H9 (cell line): Measurements from ENCODE around the gene FAM81A. TPM values are rescaled to one million over a fixed set of nuclear protein-coding genes. Genes with fewer than 3 reads are reported as not detected.

Experiments
- DNase-seq: peaks from one replicate; pipeline ENCODE4 v3.0.0-alpha.2; 2017
- H2AFZ ChIP-seq: one replicate; pipeline ENCODE4 v1.6.1; 2013; ENCODE audit warnings: mild to moderate bottlenecking, low read length, control low read depth, moderate library complexity
- H2AK5ac ChIP-seq: 2 replicates; pipeline ENCODE4 v1.6.1; 2013; ENCODE audit warnings: low read length, control low read depth, mixed read lengths; ENCODE audit not compliant: insufficient read length
- H2BK120ac ChIP-seq: one replicate; pipeline ENCODE4 v1.6.1; 2013; ENCODE audit warnings: low read depth, mild to moderate bottlenecking, low read length, control low read depth, inconsistent platforms; ENCODE audit not compliant: poor library complexity, severe bottlenecking
- H2BK12ac ChIP-seq: 2 replicates; pipeline ENCODE4 v1.6.1; 2013; ENCODE audit warnings: low read length, control low read depth, mixed read lengths, low read depth; ENCODE audit not compliant: insufficient read length
- H2BK15ac ChIP-seq: 2 replicates; pipeline ENCODE4 v1.6.1; 2013; ENCODE audit warnings: low read depth, low read length, control low read depth
- H2BK20ac ChIP-seq: one replicate; pipeline ENCODE4 v1.6.1; 2013; ENCODE audit warnings: low read depth, mild to moderate bottlenecking, low read length, control low read depth, inconsistent platforms; ENCODE audit not compliant: poor library complexity, severe bottlenecking
- H2BK5ac ChIP-seq: 2 replicates; pipeline ENCODE4 v1.6.1; 2013; ENCODE audit warnings: low read length, control low read depth, mixed read lengths; ENCODE audit not compliant: insufficient read length
- H3K14ac ChIP-seq: 2 replicates; pipeline ENCODE4 v1.6.1; 2013; ENCODE audit warnings: low read length, control low read depth; ENCODE audit not compliant: insufficient read depth
- H3K18ac ChIP-seq: 2 replicates; pipeline ENCODE4 v1.6.1; 2013; ENCODE audit warnings: low read depth, mild to moderate bottlenecking, mixed read lengths, low read length, control low read depth; ENCODE audit not compliant: insufficient read length
- H3K23ac ChIP-seq: 2 replicates; pipeline ENCODE4 v1.6.1; 2013; ENCODE audit warnings: low read length, control low read depth, mixed read lengths, low read depth; ENCODE audit not compliant: insufficient read length
- H3K23me2 ChIP-seq: 2 replicates; pipeline ENCODE4 v1.6.1; 2013; ENCODE audit warnings: low read depth, mild to moderate bottlenecking, mixed read lengths, low read length, control low read depth; ENCODE audit not compliant: insufficient read length, poor library complexity, severe bottlenecking
- H3K27ac ChIP-seq: 2 replicates; pipeline ENCODE4 v1.5.1; 2013; ENCODE audit warnings: low read length, control low read depth, mixed read lengths, low read depth; ENCODE audit not compliant: insufficient read length
- H3K27me3 ChIP-seq: 2 replicates; pipeline ENCODE4 v1.6.1; 2013; ENCODE audit warnings: low read length, control low read depth, inconsistent platforms; ENCODE audit not compliant: insufficient read depth
- H3K4ac ChIP-seq: 2 replicates; pipeline ENCODE4 v1.6.1; 2013; ENCODE audit warnings: low read depth, mild to moderate bottlenecking, control low read depth, inconsistent platforms, low read length, moderate library complexity
- H3K4me1 ChIP-seq: 2 replicates; pipeline ENCODE4 v1.6.1; 2013; ENCODE audit warnings: low read length, control low read depth, inconsistent platforms; ENCODE audit not compliant: insufficient read depth
- H3K4me2 ChIP-seq: 2 replicates; pipeline ENCODE4 v1.6.1; 2013; ENCODE audit warnings: low read length, control low read depth, mixed read lengths; ENCODE audit not compliant: insufficient read length, insufficient read depth
- H3K56ac ChIP-seq: 2 replicates; pipeline ENCODE4 v1.6.1; 2013; ENCODE audit warnings: low read depth, mild to moderate bottlenecking, mixed read lengths, low read length, control low read depth; ENCODE audit not compliant: insufficient read length
- H3K79me1 ChIP-seq: 2 replicates; pipeline ENCODE4 v1.6.1; 2013; ENCODE audit warnings: low read depth, mild to moderate bottlenecking, moderate library complexity, low read length, control low read depth, inconsistent platforms; ENCODE audit not compliant: insufficient read depth, poor library complexity, severe bottlenecking
- H3K79me2 ChIP-seq: 2 replicates; pipeline ENCODE4 v1.6.1; 2013; ENCODE audit warnings: low read length, control low read depth, inconsistent platforms; ENCODE audit not compliant: insufficient read depth
- H3K9ac ChIP-seq: 2 replicates; pipeline ENCODE4 v1.6.1; 2013; ENCODE audit warnings: low read length, control low read depth, mixed read lengths; ENCODE audit not compliant: insufficient read length; ENCODE audit errors: extremely low read depth
- H3K9me3 ChIP-seq: one replicate; pipeline ENCODE4 v1.6.1; 2013; ENCODE audit warnings: low read depth, low read length, inconsistent platforms; ENCODE audit not compliant: control insufficient read depth
- H3T11ph ChIP-seq: one replicate; pipeline ENCODE4 v1.6.1; 2013; ENCODE audit warnings: mild to moderate bottlenecking, low read length, control low read depth, inconsistent platforms
- H4K20me1 ChIP-seq: one replicate; pipeline ENCODE4 v1.6.1; 2013; ENCODE audit not compliant: control insufficient read depth, insufficient read length, insufficient read depth
- H4K5ac ChIP-seq: 2 replicates; pipeline ENCODE4 v1.6.1; 2013; ENCODE audit warnings: low read depth, mild to moderate bottlenecking, mixed read lengths, low read length, control low read depth; ENCODE audit not compliant: insufficient read length
- H4K8ac ChIP-seq: replicated peaks from 2 replicates; pipeline ENCODE4 v1.6.1; 2013; ENCODE audit warnings: low read length, control low read depth, mixed read lengths, low read depth; ENCODE audit not compliant: insufficient read length
- H4K91ac ChIP-seq: 2 replicates; pipeline ENCODE4 v1.6.1; 2013; ENCODE audit warnings: low read depth, mild to moderate bottlenecking, moderate library complexity, mixed read lengths, low read length, control low read depth; ENCODE audit not compliant: insufficient read length
- H3K27ac Mint-ChIP-seq, 3 experiments: 2 replicates in 2 of 3; 3 replicates in 1 of 3; pipeline ENCODE4 v1.8.0; 2020 to 2021; ENCODE audit warnings: mixed read lengths in 3 of 3, mild to moderate bottlenecking in 1 of 3, moderate library complexity in 1 of 3
- H3K27me3 Mint-ChIP-seq: 2 replicates; pipeline ENCODE4 v1.8.0; 2021; ENCODE audit warnings: low read depth, mild to moderate bottlenecking, moderate library complexity, mixed read lengths
- H3K36me3 Mint-ChIP-seq, 3 experiments: 2 replicates in 2 of 3; 3 replicates in 1 of 3; pipeline ENCODE4 v1.8.0; 2020 to 2021; ENCODE audit warnings: low read depth in 3 of 3, mixed read lengths in 3 of 3; ENCODE audit not compliant: insufficient read depth in 1 of 3
- H3K4me1 Mint-ChIP-seq, 2 experiments: 2 replicates each; pipeline ENCODE4 v1.8.0; 2020; ENCODE audit warnings: mixed read lengths in 2 of 2
- H3K4me3 Mint-ChIP-seq, 2 experiments: 2 replicates in 1 of 2; 3 replicates in 1 of 2; pipeline ENCODE4 v1.8.0; 2020 to 2021; ENCODE audit warnings: mild to moderate bottlenecking in 2 of 2, mixed read lengths in 2 of 2, moderate library complexity in 1 of 2
- H3K9me3 Mint-ChIP-seq, 2 experiments: 2 replicates in 1 of 2; 3 replicates in 1 of 2; pipeline ENCODE4 v1.8.0; 2020; ENCODE audit warnings: mild to moderate bottlenecking in 2 of 2, mixed read lengths in 2 of 2, moderate library complexity in 1 of 2
- CTCF ChIP-seq: fragments of 200-600 bp; sonication (generic); conservative IDR thresholded peaks from 3 replicates; pipeline ENCODE4 v1.8.0; 2021; ENCODE audit warnings: antibody characterized with exemption, mild to moderate bottlenecking
- WGBS: extraction: QIAGEN DNeasy Blood & Tissue Kit; methylation state at CpG from one replicate; pipeline ENCODE4 v1.1.7; 2013; ENCODE audit warnings: missing lambda C conversion rate, low lambda C conversion rate, mixed read lengths; ENCODE audit not compliant: insufficient read length; ENCODE audit errors: extremely low coverage; 5-methylcytosine and 5-hydroxymethylcytosine counted together
- total RNA-seq: library from RNA; stranded (reverse); gene quantifications from 2 replicates; pipeline ENCODE4 v1.2.1, GENCODE V29; 2021

The FAM81A gene
- total RNA-seq, 1 experiment from 2014 or later: 1.7 TPM

- DNase-seq: no peak
- no peak overlapping the region for H3K27ac Mint-ChIP-seq
- no peak overlapping the region for H3K14ac ChIP-seq
Measured at GRCh38 chr15:59558851-59559250, 120.9 kb downstream of the FAM81A start.

More at GRCh38 chr15:59558851-59559250, 120.9 kb downstream of the FAM81A start:
- Histone ChIP-seq H2BK120ac (no peak overlapping the region), H3K56ac (no peak overlapping the region), H4K20me1 (no peaks in the 10 kb centered on the region), H2BK5ac (no peak overlapping the region), H3K79me1 (no peaks in the 10 kb centered on the region), H3K23ac (no peak overlapping the region), H3K18ac (no peak overlapping the region), H3K4ac (no peak overlapping the region), H4K8ac (no peak overlapping the region), H3K4me1 (no peaks in the 10 kb centered on the region), H3K9me3 (no peaks in the 10 kb centered on the region), H2BK20ac (no peak overlapping the region), H2AK5ac (no peak overlapping the region), H2BK15ac (no peak overlapping the region), H3K27me3 (no peaks in the 10 kb centered on the region), H3K23me2 (no peaks in the 10 kb centered on the region), H3K4me2 (no peak overlapping the region), H3K79me2 (no peaks in the 10 kb centered on the region), H4K91ac (no peak overlapping the region), H3T11ph (no peak overlapping the region), H2AFZ (no peak overlapping the region), H3K27ac (no peak overlapping the region), H4K5ac (no peak overlapping the region), H2BK12ac (no peak overlapping the region), H3K9ac (no peak overlapping the region)
- peaks cover 4% of the 10 kb centered on the region in 2 experiments for H3K4me1 Mint-ChIP-seq
- WGBS: no CpG with 5 or more reads among the region's 1 CpG
- TF ChIP-seq CTCF: no peak
- H3K9me3 Mint-ChIP-seq: no peaks in the 10 kb centered on the region; a peak in 1 of 5 replicates
- H3K27me3 Mint-ChIP-seq: peaks cover 33% of the 10 kb centered on the region
- no peak overlapping the region for H3K4me3 Mint-ChIP-seq
- no peaks in the 10 kb centered on the region for H3K36me3 Mint-ChIP-seq
